NCI-H1092 treated with DMSO at 0.1 percent for 48 hours (cell line): ENCODE measurements around the gene PRKAR1A.
"Not testable (repeated sequence)": the region's sequence is repeated elsewhere in the genome, so short reads cannot be mapped to it uniquely, and the experiment has no call there.

Experiments
- DNase-seq: peaks from one replicate; lab custom pipeline; 2025; lab: John Stamatoyannopoulos, UW

The PRKAR1A gene

GRCh38 chr17:68579194-68579927, 67.1 kb downstream of the PRKAR1A start:
- no peak for DNase-seq

- no peak for DNase-seq
Observed at GRCh38 chr17:68580236-68580770, 68.1 kb downstream of the PRKAR1A start.

- DNase-seq: no peak
Observed at GRCh38 chr17:68581863-68582645, 69.8 kb downstream of the PRKAR1A start.

- DNase-seq: not testable (repeated sequence)
Observed at GRCh38 chr17:68582867-68583266, 70.6 kb downstream of the PRKAR1A start.

- DNase-seq: no peak
Observed at GRCh38 chr17:68584581-68585303, 72.5 kb downstream of the PRKAR1A start.

GRCh38 chr17:68585643-68586042, 73.4 kb downstream of the PRKAR1A start:
- no peak for DNase-seq

GRCh38 chr17:68587026-68587425, 74.8 kb downstream of the PRKAR1A start:
- DNase-seq: no peak

GRCh38 chr17:68587847-68588246, 75.6 kb downstream of the PRKAR1A start:
- DNase-seq: no peak

- DNase-seq: no peak
Observed at GRCh38 chr17:68588362-68588761, 76.1 kb downstream of the PRKAR1A start.

GRCh38 chr17:68589086-68589485, 76.9 kb downstream of the PRKAR1A start:
- DNase-seq: no peak

GRCh38 chr17:68591583-68591982, 79.4 kb downstream of the PRKAR1A start:
- DNase-seq: no peak

- no peak for DNase-seq
Observed at GRCh38 chr17:68592009-68592408, 79.8 kb downstream of the PRKAR1A start.

GRCh38 chr17:68592682-68593641, 80.7 kb downstream of the PRKAR1A start:
- DNase-seq: peak; percentile 71

GRCh38 chr17:68594552-68594951, 82.3 kb downstream of the PRKAR1A start:
- no peak for DNase-seq

- no peak for DNase-seq
Observed at GRCh38 chr17:68595496-68595895, 83.3 kb downstream of the PRKAR1A start.

- DNase-seq: no peak
Observed at GRCh38 chr17:68595986-68596385, 83.8 kb downstream of the PRKAR1A start.

- DNase-seq: no peak
Observed at GRCh38 chr17:68596411-68596945, 84.2 kb downstream of the PRKAR1A start.

- DNase-seq: no peak
Observed at GRCh38 chr17:68598074-68598473, 85.8 kb downstream of the PRKAR1A start.

- no peak for DNase-seq
Observed at GRCh38 chr17:68598545-68598961, 86.3 kb downstream of the PRKAR1A start.

GRCh38 chr17:68599091-68599490, 86.9 kb downstream of the PRKAR1A start:
- DNase-seq: no peak

- DNase-seq: no peak
Observed at GRCh38 chr17:68599552-68600066, 87.4 kb downstream of the PRKAR1A start.
